ENCODE data around the gene SLC43A3. TPM values are rescaled to one million over a fixed set of nuclear protein-coding genes. Genes with fewer than 3 reads are reported as not detected.

The SLC43A3 gene
- total RNA-seq, 2 experiments from 2014 or later, result 41.3 to 62.1 TPM

GRCh38 chr11:57460758-57461749 is 34.1 kb upstream of the SLC43A3 start:
- ChIA-PET CTCF (ENCODE audit: unreplicated experiment) (no interaction called here), POLR2A (interaction anchor here (1.6 to 1.7 kb wide), 2 partner anchors 36 to 56 kb away, joined by 4 to 7 read pairs; no protein-coding TSS in a partner anchor)
- Histone ChIP-seq H4K20me1 (ENCODE audit: insufficient read depth, low read length) (no peaks in the 10 kb centered on the region), H3K9me3 (ENCODE audit: low read length) (no peaks in the 10 kb centered on the region), H3K27ac (ENCODE audit: low read depth, low read length, poor library complexity, severe bottlenecking) (no peak overlapping the region), H3K4me1 (ENCODE audit: insufficient read depth, low read length, poor library complexity, severe bottlenecking) (peaks cover 27% of the 10 kb centered on the region), H3K4me2 (ENCODE audit: low read length) (peak overlapping the region; percentile 99), H3K79me2 (ENCODE audit: insufficient read depth, low read depth, low read length) (no peaks in the 10 kb centered on the region), H2AFZ (ENCODE audit: low read length) (peak overlapping the region; percentile 71), H3K9me2 (ENCODE audit: insufficient read depth, low read length) (no peaks in the 10 kb centered on the region), H3K36me3 (ENCODE audit: insufficient read depth, low read length) (no peaks in the 10 kb centered on the region), H3K4me3 (ENCODE audit: low read depth, low read length, poor library complexity, severe bottlenecking) (peak overlapping the region; percentile 69)
- intact Hi-C loops (cut with micrococcal nuclease; ENCODE audit: unreplicated experiment), result loop anchor here (2.0 to 10.0 kb wide), 2 partner anchors 20 to 1054 kb away; no protein-coding TSS in a partner anchor
- BruUV-seq (replicated peaks), result no TSS peak
- DNase-seq (ENCODE audit: low spot score), result no peak
- TF ChIP-seq EZH2phosphoT487 (IDR thresholded peaks at IDR 0.05; ENCODE audit: borderline replicate concordance, low read depth, low read length), result no peak
- TF ChIP-seq, protein P1, sequence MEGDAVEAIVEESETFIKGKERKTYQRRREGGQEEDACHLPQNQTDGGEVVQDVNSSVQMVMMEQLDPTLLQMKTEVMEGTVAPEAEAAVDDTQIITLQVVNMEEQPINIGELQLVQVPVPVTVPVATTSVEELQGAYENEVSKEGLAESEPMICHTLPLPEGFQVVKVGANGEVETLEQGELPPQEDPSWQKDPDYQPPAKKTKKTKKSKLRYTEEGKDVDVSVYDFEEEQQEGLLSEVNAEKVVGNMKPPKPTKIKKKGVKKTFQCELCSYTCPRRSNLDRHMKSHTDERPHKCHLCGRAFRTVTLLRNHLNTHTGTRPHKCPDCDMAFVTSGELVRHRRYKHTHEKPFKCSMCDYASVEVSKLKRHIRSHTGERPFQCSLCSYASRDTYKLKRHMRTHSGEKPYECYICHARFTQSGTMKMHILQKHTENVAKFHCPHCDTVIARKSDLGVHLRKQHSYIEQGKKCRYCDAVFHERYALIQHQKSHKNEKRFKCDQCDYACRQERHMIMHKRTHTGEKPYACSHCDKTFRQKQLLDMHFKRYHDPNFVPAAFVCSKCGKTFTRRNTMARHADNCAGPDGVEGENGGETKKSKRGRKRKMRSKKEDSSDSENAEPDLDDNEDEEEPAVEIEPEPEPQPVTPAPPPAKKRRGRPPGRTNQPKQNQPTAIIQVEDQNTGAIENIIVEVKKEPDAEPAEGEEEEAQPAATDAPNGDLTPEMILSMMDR (conservative IDR thresholded peaks at IDR 0.05; ENCODE audit: low read length), result no peak

GRCh38 chr11:57460022-57460757 is 33.3 kb upstream of the SLC43A3 start, which contains the start of gene RTN4RL2:
RTN4RL2 (plus strand) TSS chr11:57460528; CDS start chr11:57460866, 338 bp downstream.
- peak; percentile 73 for DNase-seq (ENCODE audit: low spot score)
- TF ChIP-seq, protein P1 (conservative IDR thresholded peaks at IDR 0.05; ENCODE audit: low read length), result peak; percentile 38; the same call in 1 of the 2 replicates
- no peak for TF ChIP-seq EZH2phosphoT487 (IDR thresholded peaks at IDR 0.05; ENCODE audit: borderline replicate concordance, low read depth, low read length)
- BruUV-seq (replicated peaks), result no TSS peak
- Histone ChIP-seq H2AFZ (ENCODE audit: low read length) (peak within 1 kb of the TSS; percentile 71), H3K4me3 (ENCODE audit: low read depth, low read length, poor library complexity, severe bottlenecking) (peak within 1 kb of the TSS; percentile 69), H4K20me1 (ENCODE audit: insufficient read depth, low read length) (no peaks in the 10 kb centered on the region), H3K9me2 (ENCODE audit: insufficient read depth, low read length) (no peaks in the 10 kb centered on the region), H3K9me3 (ENCODE audit: low read length) (no peaks in the 10 kb centered on the region), H3K4me2 (ENCODE audit: low read length) (peak within 1 kb of the TSS; percentile 99), H3K4me1 (ENCODE audit: insufficient read depth, low read length, poor library complexity, severe bottlenecking) (peaks cover 27% of the 10 kb centered on the region), H3K79me2 (ENCODE audit: insufficient read depth, low read depth, low read length) (no peaks in the 10 kb centered on the region), H3K36me3 (ENCODE audit: insufficient read depth, low read length) (no peaks in the 10 kb centered on the region), H3K27ac (ENCODE audit: low read depth, low read length, poor library complexity, severe bottlenecking) (no peak within 1 kb of the TSS)
- ChIA-PET CTCF (ENCODE audit: unreplicated experiment) (interaction anchor here (0.7 to 1.3 kb wide), 3 partner anchors 18 to 184 kb away, joined by 4 to 10 read pairs (median 6); no protein-coding TSS in a partner anchor), POLR2A (interaction anchor here (1.6 to 1.7 kb wide), 2 partner anchors 35 to 57 kb away, joined by 4 to 7 read pairs; no protein-coding TSS in a partner anchor)
- intact Hi-C loops (cut with micrococcal nuclease; ENCODE audit: unreplicated experiment), result loop anchor here (2.0 to 10.0 kb wide), 2 partner anchors 21 to 1055 kb away; no protein-coding TSS in a partner anchor
